ENCODE results near the gene SLC19A1.

- TF ChIP-seq POLR2AphosphoS5 (IDR thresholded peaks at IDR 0.05) (no peak), CTCF (IDR thresholded peaks at IDR 0.05) (no peak), POLR2A (IDR thresholded peaks at IDR 0.05; ENCODE audit: low read depth) (no peak)
Measured at GRCh38 chr21:45460611-45461368, 81.5 kb downstream of the SLC19A1 start.
